GM12878 (cell line): ENCODE measurements around the gene CHD1L. TPM values are rescaled to one million over a fixed set of nuclear protein-coding genes. Genes with fewer than 3 reads are reported as not detected.
"Not testable (repeated sequence)": the region's sequence is repeated elsewhere in the genome, so short reads cannot be mapped to it uniquely, and the experiment has no call there.

Source experiments
- ATAC-seq: fragments of 200-7000 bp; cut with Tn5 transposase; 3 replicates; pipeline ENCODE4 v1.9.1; 2020; ENCODE audit warnings: mild to moderate bottlenecking, moderate library complexity
- BruUV-seq: library from RNA; stranded (reverse); fragments of 400-500 nt; replicated peaks from 2 replicates; lab custom pipeline; 2021; lab: Mats Ljungman, UMichigan
- CTCF ChIA-PET: fragments of 300-600 bp; sonication (Branson Sonifier 250); formaldehyde crosslinking; extraction: SDS; loops from one replicate; lab custom pipeline; 2021; ENCODE audit warnings: inconsistent platforms; lab: Yijun Ruan, JAX
- POLR2A ChIA-PET: fragments of 350-600 bp; formaldehyde crosslinking; extraction: SDS; loops from one replicate; lab custom pipeline; 2021; ENCODE audit warnings: inconsistent platforms; lab: Charles Lee
- RAD21 ChIA-PET: fragments of 300-600 bp; sonication (Branson Sonifier 250); formaldehyde crosslinking; loops from one replicate; lab custom pipeline; 2023; ENCODE audit warnings: antibody characterized with exemption; ENCODE audit not compliant: unreplicated experiment; lab: Charles Lee
- SMC1A ChIA-PET: fragments of 300-600 bp; sonication (Branson Sonifier 250); formaldehyde crosslinking; loops from one replicate; lab custom pipeline; 2023; ENCODE audit not compliant: unreplicated experiment, uncharacterized antibody; lab: Charles Lee
- DNase-seq: peaks from one replicate; pipeline ENCODE4 v3.0.0-alpha.2; 2011; ENCODE audit warnings: low read depth, low spot score
- FAIRE-seq: peaks from 3 replicates; lab custom pipeline; 2011; peaks lifted over from hg19 to GRCh38; lab: Jason Lieb, UNC
- H2AFZ ChIP-seq: 2 replicates; pipeline ENCODE4 v1.6.0; 2011; ENCODE audit warnings: low read depth, low read length, control low read depth; ENCODE audit not compliant: control insufficient read depth
- H3K27ac ChIP-seq: 2 replicates; pipeline ENCODE4 v1.5.1; 2011; ENCODE audit warnings: control low read depth; ENCODE audit not compliant: control insufficient read depth, insufficient read depth
- H3K27me3 ChIP-seq, 2 experiments: replicated peaks in 1 of 2; 2 replicates each; pipeline versions ENCODE4 v1.6.0 to v1.6.1; 2011; ENCODE audit warnings: low read length in 1 of 2; ENCODE audit not compliant: control insufficient read depth in 2 of 2, insufficient read depth in 2 of 2
- H3K36me3 ChIP-seq, 2 experiments: 2 replicates each; pipeline ENCODE4 v1.5.1; 2011; ENCODE audit warnings: low read length in 1 of 2; ENCODE audit not compliant: control insufficient read depth in 2 of 2, insufficient read depth in 2 of 2
- H3K4me1 ChIP-seq: 2 replicates; pipeline ENCODE4 v1.6.1; 2011; ENCODE audit warnings: mild to moderate bottlenecking, low read length, moderate library complexity, mixed read lengths; ENCODE audit not compliant: control insufficient read depth, insufficient read depth
- H3K4me2 ChIP-seq: 2 replicates; pipeline ENCODE4 v1.6.0; 2011; ENCODE audit warnings: control low read depth; ENCODE audit not compliant: control insufficient read depth, insufficient read depth
- H3K4me3 ChIP-seq: fragments of 200-600 bp; sonication (generic); 2 replicates; pipeline ENCODE4 v1.5.1; 2016
- H3K79me2 ChIP-seq: 2 replicates; pipeline ENCODE4 v1.6.0; 2011; ENCODE audit warnings: low read length; ENCODE audit not compliant: control insufficient read depth, insufficient read depth
- H3K9ac ChIP-seq: 2 replicates; pipeline ENCODE4 v1.8.0; 2011; ENCODE audit warnings: low read length, control low read depth, mixed read lengths; ENCODE audit not compliant: control insufficient read depth, insufficient read depth
- H3K9me3 ChIP-seq: replicated peaks from 3 replicates; pipeline ENCODE4 v1.5.1; 2011; ENCODE audit warnings: mild to moderate bottlenecking, low read length; ENCODE audit not compliant: control insufficient read depth, insufficient read depth
- H4K20me1 ChIP-seq: 2 replicates; pipeline ENCODE4 v1.6.0; 2011; ENCODE audit not compliant: control insufficient read depth, insufficient read depth
- FOXK2 ChIP-seq: fragments of 450-650 bp; IDR thresholded peaks from 2 replicates; pipeline ENCODE4 v1.6.1; 2017; ENCODE audit warnings: mild to moderate bottlenecking, moderate library complexity
- KDM1A ChIP-seq: fragments of 200-600 bp; sonication (generic); IDR thresholded peaks from 2 replicates; pipeline ENCODE4 v1.6.1; 2016; ENCODE audit warnings: borderline replicate concordance
- NFXL1 ChIP-seq: fragments of 450-650 bp; IDR thresholded peaks from 2 replicates; pipeline ENCODE4 v1.6.1; 2017; ENCODE audit warnings: antibody characterized with exemption, mild to moderate bottlenecking, borderline replicate concordance
- NR2F1 ChIP-seq: fragments of 450-650 bp; conservative IDR thresholded peaks from 2 replicates; pipeline ENCODE4 v1.6.1; 2017; ENCODE audit warnings: mild to moderate bottlenecking
- NRF1 ChIP-seq: conservative IDR thresholded peaks from 2 replicates; pipeline ENCODE4 v1.6.1; 2011; ENCODE audit warnings: mild to moderate bottlenecking, low read depth, low read length, improper control_type of control experiment
- RAD21 ChIP-seq: IDR thresholded peaks from 2 replicates; pipeline ENCODE4 v1.6.1; 2011; ENCODE audit warnings: mild to moderate bottlenecking, low read depth, low read length, moderate library complexity; ENCODE audit not compliant: insufficient read depth
- SRF ChIP-seq, 2 experiments: IDR thresholded peaks; 2 replicates each; pipeline ENCODE4 v1.6.1; 2011; ENCODE audit warnings: low read depth in 2 of 2, low read length in 2 of 2, mild to moderate bottlenecking in 1 of 2, moderate library complexity in 1 of 2
- YBX1 ChIP-seq: fragments of 450-650 bp; IDR thresholded peaks from 2 replicates; pipeline ENCODE4 v1.6.1; 2016; ENCODE audit warnings: antibody characterized with exemption
- YY1 ChIP-seq: IDR thresholded peaks from 2 replicates; pipeline ENCODE4 v1.6.1; 2011; ENCODE audit warnings: low read depth, mild to moderate bottlenecking, low read length
- ZNF384 ChIP-seq: IDR thresholded peaks from 2 replicates; pipeline ENCODE4 v1.6.1; 2012; ENCODE audit warnings: low read depth, mild to moderate bottlenecking, low read length, improper control_type of control experiment, borderline replicate concordance
- WGBS: methylation state at CpG from one replicate; pipeline ENCODE4 v1.1.6; 2016; ENCODE audit warnings: low lambda C conversion rate; ENCODE audit not compliant: insufficient replicate concordance, insufficient coverage; ENCODE audit errors: missing lambda C conversion rate; 5-methylcytosine and 5-hydroxymethylcytosine counted together
- in situ Hi-C: fragments of 300-500 bp; cut with MboI; formaldehyde crosslinking; loops from 9 replicates; pipeline ENCODE4 v1.14.3; 2018; ENCODE audit warnings: mixed read lengths
- intact Hi-C: fragments of 100-400 bp; cut with micrococcal nuclease; formaldehyde crosslinking; loops from one replicate; pipeline ENCODE4 v1.14.2; 2022; ENCODE audit not compliant: unreplicated experiment
- polyA plus RNA-seq, 11 experiments: library from polyadenylated mRNA; depleted of rRNA in 4 of 11; unstranded in 6 of 11; stranded (reverse) in 5 of 11; fragments of >200 nt; fragmentation: Nextera tagmentation in 4 of 11; fragmentation: Illumina TruSeq in 1 of 11; extraction: Ambion mirVana in 4 of 11; extraction: Trizol in 1 of 11; gene quantifications; 1 replicate in 1 of 11; 2 replicates in 10 of 11; pipeline versions ENCODE4 v1.2.1 to v1.2.3, GENCODE V29; 2011 to 2016; ENCODE audit warnings: inconsistent platforms in 2 of 11, missing spikeins in 2 of 11, low read depth in 1 of 11
- total RNA-seq, 4 experiments: library from RNA; depleted of rRNA in 3 of 4; stranded (reverse); fragments of >200 nt in 3 of 4; fragmentation: Illumina TruSeq in 1 of 4; extraction: Trizol in 1 of 4; gene quantifications; 2 replicates each; pipeline versions ENCODE4 v1.2.1 to v1.2.3, GENCODE V29; 2013 to 2021
- TF ChIP-seq, protein P1 (sequence below), 3 experiments: IDR thresholded peaks in 2 of 3; conservative IDR thresholded peaks in 1 of 3; 2 replicates each; pipeline ENCODE4 v1.5.1; 2011; ENCODE audit warnings: low read depth in 3 of 3, low read length in 3 of 3, mild to moderate bottlenecking in 3 of 3, control low read depth in 2 of 3, moderate library complexity in 2 of 3, inconsistent platforms in 1 of 3, mixed read lengths in 1 of 3; ENCODE audit not compliant: control insufficient read depth in 2 of 3, insufficient read depth in 1 of 3; ENCODE audit errors: extremely low read depth in 1 of 3
- TF ChIP-seq, protein P2 (sequence below): fragments of 450-650 bp; IDR thresholded peaks from 2 replicates; pipeline ENCODE4 v1.6.1; 2017; ENCODE audit warnings: low read depth, mild to moderate bottlenecking, moderate library complexity
- TF ChIP-seq, protein P3 (sequence below): IDR thresholded peaks from 2 replicates; pipeline ENCODE4 v1.6.1; 2012; ENCODE audit warnings: improper control_type of control experiment, low read depth, low read length; ENCODE audit not compliant: insufficient replicate concordance

CHD1L gene
- total and polyA plus RNA-seq, 10 of the 15 experiments (the other 5 are each of a cell fraction or from before 2014, with no cell fraction given) = 21.2 to 54.2 (median 44.5) TPM

DNA sequence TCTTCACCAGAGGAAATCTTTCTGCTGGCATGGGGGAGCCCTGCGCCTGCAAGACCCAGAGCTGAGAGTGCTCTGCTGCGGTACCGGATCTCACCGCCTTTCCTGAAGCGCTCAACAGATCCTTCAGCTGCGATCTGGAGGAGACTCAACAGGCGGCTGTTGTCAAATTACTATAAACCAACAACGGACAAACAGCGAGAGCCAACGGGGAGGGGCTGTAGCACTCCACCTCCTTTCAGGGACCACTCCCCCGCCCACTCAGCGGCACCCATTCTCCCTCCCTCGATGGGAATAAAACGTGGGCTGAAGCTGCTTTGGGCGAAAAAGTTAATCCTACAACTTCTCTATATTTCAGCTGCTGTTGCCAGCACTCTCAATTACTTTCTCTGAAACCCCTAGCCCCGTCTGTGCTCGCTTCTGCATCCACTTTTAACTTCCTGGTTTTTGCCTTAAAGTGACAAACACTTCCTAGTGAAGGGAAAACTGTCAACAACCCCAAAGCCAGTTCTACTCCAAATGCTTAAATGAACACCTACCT is 17.2 kb upstream of the CHD1L start, which contains the start of gene FMO5 (continued):
- no peak for TF ChIP-seq FOXK2
- TF ChIP-seq ZNF384 = no peak
- no peak for TF ChIP-seq NR2F1
- TF ChIP-seq YY1 = no peak
- TF ChIP-seq, protein P1, sequence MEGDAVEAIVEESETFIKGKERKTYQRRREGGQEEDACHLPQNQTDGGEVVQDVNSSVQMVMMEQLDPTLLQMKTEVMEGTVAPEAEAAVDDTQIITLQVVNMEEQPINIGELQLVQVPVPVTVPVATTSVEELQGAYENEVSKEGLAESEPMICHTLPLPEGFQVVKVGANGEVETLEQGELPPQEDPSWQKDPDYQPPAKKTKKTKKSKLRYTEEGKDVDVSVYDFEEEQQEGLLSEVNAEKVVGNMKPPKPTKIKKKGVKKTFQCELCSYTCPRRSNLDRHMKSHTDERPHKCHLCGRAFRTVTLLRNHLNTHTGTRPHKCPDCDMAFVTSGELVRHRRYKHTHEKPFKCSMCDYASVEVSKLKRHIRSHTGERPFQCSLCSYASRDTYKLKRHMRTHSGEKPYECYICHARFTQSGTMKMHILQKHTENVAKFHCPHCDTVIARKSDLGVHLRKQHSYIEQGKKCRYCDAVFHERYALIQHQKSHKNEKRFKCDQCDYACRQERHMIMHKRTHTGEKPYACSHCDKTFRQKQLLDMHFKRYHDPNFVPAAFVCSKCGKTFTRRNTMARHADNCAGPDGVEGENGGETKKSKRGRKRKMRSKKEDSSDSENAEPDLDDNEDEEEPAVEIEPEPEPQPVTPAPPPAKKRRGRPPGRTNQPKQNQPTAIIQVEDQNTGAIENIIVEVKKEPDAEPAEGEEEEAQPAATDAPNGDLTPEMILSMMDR (IDR thresholded peaks at IDR 0.05 in 2 of 3, conservative IDR thresholded peaks at IDR 0.05 in 1 of 3; ENCODE audit: control insufficient read depth in 2 of 3, extremely low read depth in 1 of 3, insufficient read depth in 1 of 3, low read depth in 3 of 3, low read length in 3 of 3) = 0 out of 6 replicates have a peak, but pooled peaks of 1 of the 3 experiments have one; percentile 9
- TF ChIP-seq SRF (IDR thresholded peaks at IDR 0.05; ENCODE audit: low read depth in 2 of 2, low read length in 2 of 2) = no peak
- TF ChIP-seq, protein P2, sequence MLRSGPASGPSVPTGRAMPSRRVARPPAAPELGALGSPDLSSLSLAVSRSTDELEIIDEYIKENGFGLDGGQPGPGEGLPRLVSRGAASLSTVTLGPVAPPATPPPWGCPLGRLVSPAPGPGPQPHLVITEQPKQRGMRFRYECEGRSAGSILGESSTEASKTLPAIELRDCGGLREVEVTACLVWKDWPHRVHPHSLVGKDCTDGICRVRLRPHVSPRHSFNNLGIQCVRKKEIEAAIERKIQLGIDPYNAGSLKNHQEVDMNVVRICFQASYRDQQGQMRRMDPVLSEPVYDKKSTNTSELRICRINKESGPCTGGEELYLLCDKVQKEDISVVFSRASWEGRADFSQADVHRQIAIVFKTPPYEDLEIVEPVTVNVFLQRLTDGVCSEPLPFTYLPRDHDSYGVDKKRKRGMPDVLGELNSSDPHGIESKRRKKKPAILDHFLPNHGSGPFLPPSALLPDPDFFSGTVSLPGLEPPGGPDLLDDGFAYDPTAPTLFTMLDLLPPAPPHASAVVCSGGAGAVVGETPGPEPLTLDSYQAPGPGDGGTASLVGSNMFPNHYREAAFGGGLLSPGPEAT = peak; percentile 43; the same call in 1 of the 2 replicates
- no peak for TF ChIP-seq RAD21
- no peak for TF ChIP-seq KDM1A
- TF ChIP-seq, protein P3, sequence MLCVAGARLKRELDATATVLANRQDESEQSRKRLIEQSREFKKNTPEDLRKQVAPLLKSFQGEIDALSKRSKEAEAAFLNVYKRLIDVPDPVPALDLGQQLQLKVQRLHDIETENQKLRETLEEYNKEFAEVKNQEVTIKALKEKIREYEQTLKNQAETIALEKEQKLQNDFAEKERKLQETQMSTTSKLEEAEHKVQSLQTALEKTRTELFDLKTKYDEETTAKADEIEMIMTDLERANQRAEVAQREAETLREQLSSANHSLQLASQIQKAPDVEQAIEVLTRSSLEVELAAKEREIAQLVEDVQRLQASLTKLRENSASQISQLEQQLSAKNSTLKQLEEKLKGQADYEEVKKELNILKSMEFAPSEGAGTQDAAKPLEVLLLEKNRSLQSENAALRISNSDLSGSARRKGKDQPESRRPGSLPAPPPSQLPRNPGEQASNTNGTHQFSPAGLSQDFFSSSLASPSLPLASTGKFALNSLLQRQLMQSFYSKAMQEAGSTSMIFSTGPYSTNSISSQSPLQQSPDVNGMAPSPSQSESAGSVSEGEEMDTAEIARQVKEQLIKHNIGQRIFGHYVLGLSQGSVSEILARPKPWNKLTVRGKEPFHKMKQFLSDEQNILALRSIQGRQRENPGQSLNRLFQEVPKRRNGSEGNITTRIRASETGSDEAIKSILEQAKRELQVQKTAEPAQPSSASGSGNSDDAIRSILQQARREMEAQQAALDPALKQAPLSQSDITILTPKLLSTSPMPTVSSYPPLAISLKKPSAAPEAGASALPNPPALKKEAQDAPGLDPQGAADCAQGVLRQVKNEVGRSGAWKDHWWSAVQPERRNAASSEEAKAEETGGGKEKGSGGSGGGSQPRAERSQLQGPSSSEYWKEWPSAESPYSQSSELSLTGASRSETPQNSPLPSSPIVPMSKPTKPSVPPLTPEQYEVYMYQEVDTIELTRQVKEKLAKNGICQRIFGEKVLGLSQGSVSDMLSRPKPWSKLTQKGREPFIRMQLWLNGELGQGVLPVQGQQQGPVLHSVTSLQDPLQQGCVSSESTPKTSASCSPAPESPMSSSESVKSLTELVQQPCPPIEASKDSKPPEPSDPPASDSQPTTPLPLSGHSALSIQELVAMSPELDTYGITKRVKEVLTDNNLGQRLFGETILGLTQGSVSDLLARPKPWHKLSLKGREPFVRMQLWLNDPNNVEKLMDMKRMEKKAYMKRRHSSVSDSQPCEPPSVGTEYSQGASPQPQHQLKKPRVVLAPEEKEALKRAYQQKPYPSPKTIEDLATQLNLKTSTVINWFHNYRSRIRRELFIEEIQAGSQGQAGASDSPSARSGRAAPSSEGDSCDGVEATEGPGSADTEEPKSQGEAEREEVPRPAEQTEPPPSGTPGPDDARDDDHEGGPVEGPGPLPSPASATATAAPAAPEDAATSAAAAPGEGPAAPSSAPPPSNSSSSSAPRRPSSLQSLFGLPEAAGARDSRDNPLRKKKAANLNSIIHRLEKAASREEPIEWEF = no peak
- no peak for TF ChIP-seq YBX1
- no peak for TF ChIP-seq NRF1
- TF ChIP-seq NFXL1 = no peak

DNA sequence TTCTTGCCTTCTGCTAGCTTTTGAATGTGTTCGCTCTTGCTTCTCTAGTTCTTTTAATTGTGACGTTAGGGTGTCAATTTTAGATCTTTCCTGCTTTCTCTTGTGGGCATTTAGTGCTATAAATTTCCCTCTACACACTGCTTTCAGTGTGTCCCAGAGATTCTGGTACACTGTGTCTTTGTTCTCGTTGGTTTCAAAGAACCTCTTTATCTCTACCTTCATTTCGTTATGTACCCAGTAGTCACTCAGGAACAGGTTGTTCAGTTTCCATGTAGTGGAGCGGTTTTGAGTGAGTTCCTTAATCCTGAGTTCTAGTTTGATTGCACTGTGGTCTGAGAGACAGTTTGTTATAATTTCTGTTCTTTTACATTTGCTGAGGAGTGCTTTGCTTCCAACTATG is 11.5 kb upstream of the CHD1L start:
- DNase-seq, in situ Hi-C loops, ATAC-seq, BruUV-seq, RAD21 ChIA-PET, H3K4me1 ChIP-seq, SMC1A ChIA-PET, FAIRE-seq, H3K27ac ChIP-seq, H4K20me1 ChIP-seq, H3K9ac ChIP-seq, H3K27me3 ChIP-seq, H3K4me3 ChIP-seq, CTCF ChIA-PET, H3K9me3 ChIP-seq, H3K4me2 ChIP-seq, H3K36me3 ChIP-seq, intact Hi-C loops, H3K79me2 ChIP-seq, POLR2A ChIA-PET, H2AFZ ChIP-seq: not testable (repeated sequence)
- WGBS = 17% methylated on average over 3 of the region's 5 CpGs
